Heart left ventricle (tissue), 16 donors: ENCODE measurements around the gene UBE2F. TPM values are rescaled to one million over a fixed set of nuclear protein-coding genes. Genes with fewer than 3 reads are reported as not detected.

Source experiments
- ATAC-seq, 4 donors: fragments of 200-7000 bp; cut with Tn5 transposase; one replicate each; pipeline ENCODE4 v1.9.1; 2020 to 2022; ENCODE audit warnings: moderate library complexity in 4 of 4, mild to moderate bottlenecking in 3 of 4, moderate number of reproducible peaks in 1 of 4
- DNase-seq, 5 donors: peaks; one replicate each; pipeline ENCODE4 v3.0.0-alpha.2; 2020
- H3K27ac ChIP-seq, 12 donors: fragments of 200-600 bp; sonication (generic) in 4 of 12; one replicate each; pipeline versions ENCODE4 v1.5.0 to v1.8.0; 2016 to 2022; ENCODE audit warnings: mild to moderate bottlenecking in 2 of 12
- H3K27me3 ChIP-seq, 9 donors: fragments of 200-600 bp; sonication (generic) in 2 of 9; one replicate each; pipeline versions ENCODE4 v1.5.1 to v1.8.0; 2016 to 2022; ENCODE audit warnings: mild to moderate bottlenecking in 3 of 9
- H3K36me3 ChIP-seq, 9 donors: fragments of 200-600 bp; sonication (generic) in 2 of 9; one replicate each; pipeline versions ENCODE4 v1.5.0 to v1.8.0; 2018 to 2022; ENCODE audit warnings: mild to moderate bottlenecking in 2 of 9
- H3K4me1 ChIP-seq, 12 donors: fragments of 200-600 bp; sonication (generic) in 4 of 12; one replicate each; pipeline versions ENCODE4 v1.5.0 to v1.8.0; 2016 to 2022; ENCODE audit warnings: mild to moderate bottlenecking in 3 of 12
- H3K4me3 ChIP-seq, 12 donors: fragments of 200-600 bp; sonication (generic) in 4 of 12; one replicate each; pipeline versions ENCODE4 v1.5.0 to v1.8.0; 2017 to 2022; ENCODE audit warnings: mild to moderate bottlenecking in 9 of 12, moderate library complexity in 4 of 12
- H3K9me3 ChIP-seq, 12 donors: fragments of 200-600 bp; sonication (generic) in 4 of 12; one replicate each; pipeline versions ENCODE4 v1.5.0 to v1.8.0; 2016 to 2022; ENCODE audit warnings: mild to moderate bottlenecking in 1 of 12
- POLR2A ChIP-seq, 2 donors: fragments of 450-650 bp; IDR thresholded peaks; one replicate each; pipeline ENCODE4 v1.6.1; 2017; ENCODE audit warnings: antibody characterized with exemption in 2 of 2, mild to moderate bottlenecking in 2 of 2, moderate library complexity in 2 of 2
- WGBS, 4 donors: extraction: QIAGEN DNeasy Blood & Tissue Kit in 2 of 4; methylation state at CpG; one replicate each; pipeline versions ENCODE4 v1.1.5 to v1.1.7; 2013 to 2018; 5-methylcytosine and 5-hydroxymethylcytosine counted together
- intact Hi-C, 10 donors: fragments of 100-400 bp; cut with DNase I; formaldehyde crosslinking; loops; one replicate each; pipeline versions ENCODE4 v1.11.1 to v1.14.2; 2022
- polyA plus RNA-seq, 2 donors: library from polyadenylated mRNA; stranded (reverse); fragments of 200-250 nt; gene quantifications; one replicate each; pipeline ENCODE4 v1.2.3, GENCODE V29; 2013
- total RNA-seq, 9 donors: library from RNA; depleted of rRNA in 2 of 9; stranded (reverse); fragments of >200 nt in 2 of 9; fragmentation: NEBNext Ultra II Directional in 3 of 9; extraction: Animal tissue kit (Norgen Biotek cat#: 25700) in 3 of 9; gene quantifications; one replicate each; pipeline versions ENCODE4 v1.1.0 to v1.2.4, GENCODE V29; 2016 to 2023
- TF ChIP-seq, protein P1 (sequence below), 12 donors: fragments of 200-600 bp; sonication (generic) in 4 of 12; IDR thresholded peaks; one replicate each; pipeline versions ENCODE4 v1.5.0 to v1.8.0; 2018 to 2022; ENCODE audit warnings: antibody characterized with exemption in 12 of 12, mild to moderate bottlenecking in 5 of 12
- donor health status: ischemic (EF 13 %, LVEDD 7.1; RV severe dilation, severe dysfunction).
- donor health status: healthy with polysubstance abuse.
- donor health status: DM: no; HTN: yes; CAD: no.
- donor health status: DM: no; HTN: no; CAD: no.
- donor health status: ischemic (EF 25% LVEDD 6.9; RV normal size, moderate dysfunction).
- donor health status: ischemic (EF 25% LVEDD 5.7; RV mildly dilated, moderate dysfunction).
- donor health status: healthy.
- donor health status: DM: yes; HTN: yes; CAD: no.
- donor health status: ischemic (EF 35%, LVEDD 5.7; RV mildly dilated, moderate dysfunction).
- donor health status: nonischemic (EF 11% LVEDD 7.7; RV severe dilation, severe dysfunction).
- donor health status: DM: yes; HTN: yes; CAD: no.
- donor health status: PGD.
- donor health status: ischemic (EF 29% LVEDD 5.4; RV normal size, mild dysfunction).
- donor health status: nonischemic (EF 23%, LVEDD 6.1; RV moderate dilation, normal function).

The UBE2F gene
- total and polyA plus RNA-seq, 11 donors, result 54.2 to 83.4 (median 60.6) TPM

DNA sequence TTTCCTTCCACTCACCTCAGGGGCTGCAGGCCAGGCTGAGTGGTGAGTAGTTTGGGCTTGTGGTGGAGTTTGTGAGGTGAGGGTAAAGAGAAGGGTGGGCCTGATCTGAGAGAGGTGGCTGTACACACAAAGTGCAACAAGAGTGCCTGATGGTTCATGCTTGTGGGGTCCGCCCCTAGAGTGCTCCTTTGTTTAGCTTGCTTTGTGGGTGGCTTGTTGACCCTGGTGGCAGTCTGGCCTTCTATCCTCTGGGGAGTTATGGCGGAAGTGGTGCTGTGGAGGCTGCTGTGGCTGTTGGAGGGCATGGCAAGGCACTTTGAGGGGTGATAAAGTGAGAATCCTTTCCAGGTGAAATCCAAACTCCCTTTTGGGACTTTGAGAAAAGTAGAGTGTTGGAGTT, 10.6 kb downstream of the UBE2F start:
- intact Hi-C loops, result no loop called here
- TF ChIP-seq, protein P1, sequence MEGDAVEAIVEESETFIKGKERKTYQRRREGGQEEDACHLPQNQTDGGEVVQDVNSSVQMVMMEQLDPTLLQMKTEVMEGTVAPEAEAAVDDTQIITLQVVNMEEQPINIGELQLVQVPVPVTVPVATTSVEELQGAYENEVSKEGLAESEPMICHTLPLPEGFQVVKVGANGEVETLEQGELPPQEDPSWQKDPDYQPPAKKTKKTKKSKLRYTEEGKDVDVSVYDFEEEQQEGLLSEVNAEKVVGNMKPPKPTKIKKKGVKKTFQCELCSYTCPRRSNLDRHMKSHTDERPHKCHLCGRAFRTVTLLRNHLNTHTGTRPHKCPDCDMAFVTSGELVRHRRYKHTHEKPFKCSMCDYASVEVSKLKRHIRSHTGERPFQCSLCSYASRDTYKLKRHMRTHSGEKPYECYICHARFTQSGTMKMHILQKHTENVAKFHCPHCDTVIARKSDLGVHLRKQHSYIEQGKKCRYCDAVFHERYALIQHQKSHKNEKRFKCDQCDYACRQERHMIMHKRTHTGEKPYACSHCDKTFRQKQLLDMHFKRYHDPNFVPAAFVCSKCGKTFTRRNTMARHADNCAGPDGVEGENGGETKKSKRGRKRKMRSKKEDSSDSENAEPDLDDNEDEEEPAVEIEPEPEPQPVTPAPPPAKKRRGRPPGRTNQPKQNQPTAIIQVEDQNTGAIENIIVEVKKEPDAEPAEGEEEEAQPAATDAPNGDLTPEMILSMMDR (IDR thresholded peaks at IDR 0.05), result no peak
- no peak for TF ChIP-seq POLR2A (IDR thresholded peaks at IDR 0.05)

DNA sequence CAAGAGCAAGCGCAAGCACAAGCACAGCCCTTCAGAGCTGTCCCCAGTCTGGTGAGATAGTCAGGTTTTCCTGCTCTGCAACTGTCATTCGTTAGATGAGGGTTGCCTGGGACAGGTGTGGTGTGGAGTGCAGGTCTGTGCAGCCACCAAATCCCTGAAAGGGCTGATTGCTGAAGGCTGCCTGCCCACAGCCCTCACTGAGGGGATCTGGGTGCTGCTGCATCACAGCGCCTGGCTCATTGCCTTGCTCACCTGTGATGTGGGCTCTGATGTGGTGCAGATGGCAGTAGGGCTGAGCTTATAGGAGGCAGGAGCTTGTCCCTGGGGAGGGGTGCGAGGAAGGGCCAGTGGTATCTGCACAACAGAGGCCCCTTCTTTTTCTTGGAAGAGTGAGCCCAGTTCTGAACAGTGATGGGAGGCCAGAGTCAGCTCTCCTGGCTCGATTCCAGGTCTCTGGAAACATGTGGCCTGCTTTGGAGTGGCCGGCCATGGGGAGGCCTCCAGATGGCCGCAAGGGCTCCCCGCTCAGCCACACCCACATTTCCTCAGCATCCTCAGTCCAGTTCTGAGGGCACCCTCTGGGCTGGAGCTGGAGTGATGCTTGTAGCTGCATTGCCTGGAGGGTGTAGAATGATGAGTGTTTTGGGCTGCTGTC, 11.4 kb downstream of the UBE2F start:
- WGBS, 4 donors, result 50 to 56% (median 51%) methylated on average over 8 of the region's 8 CpGs; no CpG with 5 or more reads in 1 of the 4 donors
- H3K4me1 ChIP-seq, result peaks cover 10 to 60% (median 46%) of the 10 kb centered on the region in 12 donors
- peak in 3 of 5 donors; percentile 50 to 64 (median 50) for DNase-seq

More for the DNA sequence above, 10.6 kb downstream of the UBE2F start:
- no peak overlapping the region for H3K4me3 ChIP-seq
- H3K36me3 ChIP-seq, result peaks cover 0 to 53% (median 27%) of the 10 kb centered on the region in 9 donors
- H3K4me1 ChIP-seq, result peaks cover 10 to 61% (median 42%) of the 10 kb centered on the region in 12 donors
- no peaks in the 10 kb centered on the region for H3K9me3 ChIP-seq
- 85 to 95% (median 94%) methylated on average over 2 of the region's 2 CpGs for WGBS, 4 donors
- no peak overlapping the region for H3K27ac ChIP-seq
- ATAC-seq (no peak), DNase-seq (no peak)
- no peaks in the 10 kb centered on the region for H3K27me3 ChIP-seq

DNA sequence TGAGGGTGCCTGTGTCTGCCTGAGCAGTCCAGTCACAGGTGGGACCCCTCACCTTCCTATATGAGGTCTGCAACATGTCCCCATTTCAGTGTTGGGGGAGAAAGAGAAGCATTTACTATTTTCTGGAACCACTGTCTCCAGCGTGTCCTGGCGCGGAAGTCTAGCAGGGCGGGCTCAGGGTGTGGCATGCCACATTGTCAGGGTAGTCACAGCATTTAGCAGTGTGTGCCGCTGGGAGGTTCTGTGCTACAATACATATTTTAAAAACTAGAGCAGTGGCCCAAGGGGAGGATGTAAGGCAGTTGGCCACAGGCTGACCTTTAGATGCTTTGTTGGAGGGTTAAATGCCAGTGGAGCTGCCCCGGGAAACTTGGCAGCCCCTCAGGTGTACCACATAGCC, 12.5 kb downstream of the UBE2F start:
- no peak for DNase-seq
- H3K4me1 ChIP-seq, result peaks cover 10 to 72% (median 49%) of the 10 kb centered on the region in 12 donors
- WGBS, 4 donors, result 85 to 91% (median 89%) methylated on average over 6 of the region's 6 CpGs

More for the DNA sequence above, 11.4 kb downstream of the UBE2F start:
- peak in 3 of 4 donors; percentile 32 to 53 (median 48) for ATAC-seq
- no peak for TF ChIP-seq POLR2A (IDR thresholded peaks at IDR 0.05)
- TF ChIP-seq, protein P1 (IDR thresholded peaks at IDR 0.05), result no peak
- H3K36me3 ChIP-seq, result peaks cover 0 to 54% (median 25%) of the 10 kb centered on the region in 9 donors
- intact Hi-C loops, result no loop called here
- no peaks in the 10 kb centered on the region for H3K27me3 ChIP-seq
- no peak overlapping the region for H3K4me3 ChIP-seq
- H3K9me3 ChIP-seq, result no peaks in the 10 kb centered on the region
- H3K27ac ChIP-seq, result peak overlapping the region in 1 of 12 donors; percentile 9

DNA sequence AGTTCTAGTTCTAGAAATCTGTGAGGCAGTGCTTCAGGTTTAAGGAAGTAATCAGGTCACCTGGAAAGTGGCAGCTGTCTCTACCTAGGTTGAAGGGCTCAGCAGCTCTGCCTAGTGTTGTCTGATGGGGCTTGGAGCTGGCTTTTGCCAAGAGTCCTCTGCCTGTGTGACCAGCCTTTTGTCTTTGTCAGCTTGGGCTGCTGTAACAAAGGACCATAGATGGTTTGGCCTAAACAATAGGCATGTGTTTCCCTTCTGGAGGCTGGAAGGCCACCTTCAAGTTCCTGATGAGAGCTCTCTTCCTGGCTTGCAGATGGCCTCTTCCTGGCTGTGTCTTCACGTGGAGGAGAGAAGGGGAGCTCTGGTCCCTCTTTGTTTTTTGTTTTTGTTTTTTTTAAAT, 13.3 kb downstream of the UBE2F start:
- no peak overlapping the region for H3K4me3 ChIP-seq
- peak in 2 of 4 donors; percentile 5 to 21 for ATAC-seq
- TF ChIP-seq, protein P1 (IDR thresholded peaks at IDR 0.05), result no peak
- TF ChIP-seq POLR2A (IDR thresholded peaks at IDR 0.05), result no peak
- H3K9me3 ChIP-seq, result no peaks in the 10 kb centered on the region
- 40 to 57% (median 54%) methylated on average over 1 of the region's 1 CpG for WGBS, 4 donors
- H3K27ac ChIP-seq, result peak overlapping the region in 1 of 12 donors; percentile 34
- no peak for DNase-seq
- peaks cover 10 to 75% (median 49%) of the 10 kb centered on the region in 12 donors for H3K4me1 ChIP-seq
- intact Hi-C loops, result no loop called here
- H3K27me3 ChIP-seq, result no peaks in the 10 kb centered on the region
- peaks cover 0 to 38% (median 12%) of the 10 kb centered on the region in 9 donors for H3K36me3 ChIP-seq

More for the DNA sequence above, 12.5 kb downstream of the UBE2F start:
- H3K36me3 ChIP-seq, result peaks cover 0 to 43% (median 18%) of the 10 kb centered on the region in 9 donors
- no peaks in the 10 kb centered on the region for H3K9me3 ChIP-seq
- TF ChIP-seq POLR2A (IDR thresholded peaks at IDR 0.05), result no peak
- TF ChIP-seq, protein P1 (IDR thresholded peaks at IDR 0.05), result no peak
- intact Hi-C loops, result no loop called here
- no peaks in the 10 kb centered on the region for H3K27me3 ChIP-seq
- no peak overlapping the region for H3K4me3 ChIP-seq
- peak overlapping the region in 2 of 12 donors; percentile 6 to 34 for H3K27ac ChIP-seq
- no peak for ATAC-seq
